Ovary (tissue), 3 donors: ENCODE data around the gene HDLBP.

Experiments
- CTCF ChIP-seq, 3 donors: fragments of 450-650 bp in 2 of 3; fragments of 200-600 bp in 1 of 3; IDR thresholded peaks; one replicate each; pipeline versions ENCODE4 v1.5.1 to v1.8.0; 2016 to 2022; ENCODE audit warnings: antibody characterized with exemption in 3 of 3, mild to moderate bottlenecking in 1 of 3
- POLR2A ChIP-seq: fragments of 450-650 bp; IDR thresholded peaks from one replicate; pipeline ENCODE4 v1.6.1; 2017; ENCODE audit warnings: antibody characterized with exemption, mild to moderate bottlenecking, moderate library complexity
- donor health status: DM: no; HTN: no; CAD: no.

GRCh38 chr2:241242306-241242705 is 73.2 kb downstream of the HDLBP start:
- TF ChIP-seq POLR2A (no peak), CTCF (IDR thresholded peaks at IDR 0.05) (no peak)
